ENCODE measurements around the gene STAC2.
A peak's percentile ranks its signal among the peaks of the same experiment; 100 is the strongest.
"Not testable (repeated sequence)": the region's sequence is repeated elsewhere in the genome, so short reads cannot be mapped to it uniquely, and the experiment has no call there.

Gene STAC2, protein sequence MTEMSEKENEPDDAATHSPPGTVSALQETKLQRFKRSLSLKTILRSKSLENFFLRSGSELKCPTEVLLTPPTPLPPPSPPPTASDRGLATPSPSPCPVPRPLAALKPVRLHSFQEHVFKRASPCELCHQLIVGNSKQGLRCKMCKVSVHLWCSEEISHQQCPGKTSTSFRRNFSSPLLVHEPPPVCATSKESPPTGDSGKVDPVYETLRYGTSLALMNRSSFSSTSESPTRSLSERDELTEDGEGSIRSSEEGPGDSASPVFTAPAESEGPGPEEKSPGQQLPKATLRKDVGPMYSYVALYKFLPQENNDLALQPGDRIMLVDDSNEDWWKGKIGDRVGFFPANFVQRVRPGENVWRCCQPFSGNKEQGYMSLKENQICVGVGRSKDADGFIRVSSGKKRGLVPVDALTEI

DNA sequence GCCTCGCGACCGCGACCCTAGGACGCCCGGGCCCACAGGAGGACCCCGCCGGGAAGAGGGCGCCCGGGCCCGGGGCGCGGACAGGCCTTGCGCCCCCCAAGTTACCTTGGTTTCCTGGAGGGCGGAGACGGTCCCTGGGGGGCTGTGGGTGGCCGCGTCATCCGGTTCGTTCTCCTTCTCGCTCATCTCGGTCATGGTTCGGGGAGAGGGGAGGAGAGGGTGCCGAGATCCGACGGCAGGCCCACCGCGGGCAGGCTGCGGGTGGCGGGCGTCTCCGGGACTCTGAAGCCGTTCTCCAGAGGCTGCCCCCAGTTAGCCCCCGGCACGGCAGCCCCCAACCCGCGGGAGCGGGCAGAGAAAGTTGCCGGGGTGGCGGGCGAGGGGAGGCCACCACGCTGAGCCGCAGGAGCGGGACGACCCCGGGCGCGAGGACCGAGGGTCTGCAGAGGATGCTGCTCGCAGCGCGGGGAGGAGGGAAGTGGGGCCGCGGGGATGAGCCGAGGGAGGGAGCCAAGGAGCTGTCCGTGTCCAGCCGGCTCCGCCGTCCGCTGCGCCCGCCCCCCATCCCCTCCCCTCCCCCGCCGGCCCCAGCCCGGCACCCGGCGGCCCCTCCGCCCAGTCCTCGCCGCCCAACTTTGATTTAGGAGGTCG, at the start of gene STAC2:
TSS of gene STAC2 (minus strand) at position 638 of the 651 bp plus-strand sequence. CDS start at position 195, 443 bp downstream.
- DNase-seq (ENCODE audit: low spot score): no peak

DNA sequence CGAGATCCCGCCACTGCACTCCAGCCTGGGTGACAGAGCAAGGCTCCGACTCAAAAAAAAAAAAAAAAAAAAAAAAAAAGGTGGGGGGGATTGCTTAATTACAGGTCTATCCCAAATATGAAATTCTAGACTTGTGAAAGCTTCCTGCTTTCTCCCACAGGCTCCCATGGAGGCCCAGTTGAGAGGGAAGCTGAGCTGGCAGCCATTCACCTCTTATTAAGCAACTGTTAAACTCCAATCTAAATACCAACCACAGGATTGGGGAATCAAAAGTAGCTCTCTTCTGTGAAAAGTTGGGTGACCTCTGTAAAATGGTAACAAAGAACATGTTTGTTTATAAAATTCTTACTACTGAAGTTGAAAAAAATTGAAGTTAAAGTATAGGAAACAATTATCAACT, 45.8 kb upstream of the STAC2 start:
- DNase-seq (ENCODE audit: low spot score): no peak

DNA sequence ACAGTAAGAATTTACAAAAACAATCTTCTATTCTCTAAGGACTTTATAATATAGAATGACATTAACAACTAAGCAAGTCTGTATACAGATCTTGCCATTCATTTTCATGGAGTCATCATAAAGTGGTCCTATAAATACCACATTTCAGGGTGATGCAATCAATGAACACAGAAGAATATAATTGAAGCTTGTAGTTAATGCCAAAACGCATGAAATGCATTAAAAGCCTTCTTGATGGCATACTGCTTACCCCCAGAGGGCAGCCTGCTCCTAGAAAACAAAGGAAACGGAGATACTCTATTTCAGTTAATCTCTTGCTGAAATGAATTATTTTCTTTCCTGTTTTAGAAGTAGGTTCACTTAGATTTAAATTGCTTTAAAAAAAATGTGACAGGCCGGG, 45.2 kb upstream of the STAC2 start:
- DNase-seq (ENCODE audit: low spot score): no peak

DNA sequence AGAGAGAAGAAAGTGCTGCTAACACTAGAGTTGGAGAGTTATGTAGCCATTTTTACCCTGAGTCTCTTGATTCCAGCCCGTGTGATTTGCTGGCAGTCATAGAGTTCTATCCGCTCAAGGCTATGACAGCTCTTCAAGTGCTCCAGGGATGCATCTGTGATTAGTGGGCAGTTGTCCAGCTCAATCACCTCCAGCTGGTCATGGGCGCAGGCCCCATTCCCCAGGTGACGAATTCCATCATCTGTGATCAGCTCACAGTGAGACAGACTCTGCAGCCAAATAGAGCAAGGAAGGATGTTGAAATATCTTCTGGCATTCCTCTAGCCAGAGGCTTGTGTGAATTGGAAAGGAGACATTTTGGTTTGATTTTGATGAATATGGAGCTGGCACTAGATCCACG, 38.4 kb upstream of the STAC2 start:
- DNase-seq (ENCODE audit: low spot score): no peak

DNA sequence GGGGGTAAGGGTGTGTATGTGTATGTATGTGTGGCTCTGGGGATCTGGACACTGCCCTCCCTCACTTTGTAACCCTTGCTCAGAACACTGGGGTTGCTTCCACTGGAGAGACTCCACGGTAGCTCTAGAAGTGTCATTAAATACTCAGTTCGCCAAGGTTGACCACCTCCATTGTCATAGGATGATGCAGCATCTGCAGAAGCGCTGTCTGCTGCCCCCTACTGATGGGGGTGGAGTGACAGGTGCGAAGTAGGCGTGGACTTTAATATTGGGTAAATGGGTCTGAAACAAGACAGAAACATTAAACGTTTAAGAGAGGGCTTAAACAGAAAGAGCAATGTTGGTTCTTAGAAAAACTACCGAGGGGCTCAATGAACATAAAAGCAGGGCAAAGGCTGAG, 35.5 kb upstream of the STAC2 start:
- DNase-seq (ENCODE audit: low spot score): peak; percentile 17

DNA sequence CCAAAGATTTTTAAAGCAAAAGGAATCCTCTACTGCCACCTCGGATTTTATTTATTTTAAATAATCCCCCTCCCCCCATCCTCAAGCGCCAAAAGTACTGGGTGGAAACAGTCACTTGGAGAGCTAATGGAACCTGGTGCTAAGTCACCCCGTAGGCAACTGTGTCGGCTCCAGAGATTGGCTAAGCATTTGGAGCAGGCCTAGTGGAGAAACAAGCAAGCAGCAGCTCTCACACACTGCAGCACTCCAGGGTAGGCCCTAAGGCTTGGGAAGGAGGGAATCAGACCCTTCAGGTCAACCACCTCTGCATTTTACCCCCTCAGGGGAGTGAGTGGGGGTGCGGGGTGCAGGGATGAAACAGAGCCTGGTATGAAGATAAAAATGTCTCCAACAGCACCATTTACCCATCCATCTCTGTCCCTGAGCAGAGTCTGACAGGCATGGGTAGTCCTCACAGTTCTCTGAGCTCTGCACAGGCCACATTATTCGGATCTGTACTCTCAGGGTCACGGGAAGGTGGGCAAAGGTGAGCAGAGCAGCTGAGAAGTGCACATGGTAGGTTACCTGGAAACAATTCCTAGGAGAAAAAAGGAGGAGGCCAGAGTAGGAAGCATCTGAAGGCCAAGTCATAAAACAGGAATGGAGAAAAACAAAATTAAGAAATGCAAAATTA, 27.2 kb upstream of the STAC2 start:
- DNase-seq (ENCODE audit: low spot score): no peak

DNA sequence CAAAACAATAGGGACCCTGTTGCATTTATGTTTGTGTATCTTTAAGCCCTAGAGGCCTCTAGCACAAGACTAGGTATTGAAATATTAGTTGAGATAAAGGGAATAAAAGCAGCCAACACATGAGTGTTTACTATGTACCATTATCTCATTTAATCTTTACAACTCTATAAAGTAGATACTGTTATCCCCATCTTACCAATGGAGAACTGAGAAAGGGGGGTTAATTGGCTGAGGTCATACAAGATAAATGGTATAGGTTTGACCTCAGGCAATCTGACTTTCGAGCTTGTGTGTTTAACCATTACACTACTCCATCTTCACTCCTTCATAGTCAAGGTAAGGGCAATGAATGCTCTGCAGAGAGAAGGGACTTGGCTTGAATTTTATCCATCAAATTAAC, 26.3 kb upstream of the STAC2 start:
- no peak for DNase-seq (ENCODE audit: low spot score)

DNA sequence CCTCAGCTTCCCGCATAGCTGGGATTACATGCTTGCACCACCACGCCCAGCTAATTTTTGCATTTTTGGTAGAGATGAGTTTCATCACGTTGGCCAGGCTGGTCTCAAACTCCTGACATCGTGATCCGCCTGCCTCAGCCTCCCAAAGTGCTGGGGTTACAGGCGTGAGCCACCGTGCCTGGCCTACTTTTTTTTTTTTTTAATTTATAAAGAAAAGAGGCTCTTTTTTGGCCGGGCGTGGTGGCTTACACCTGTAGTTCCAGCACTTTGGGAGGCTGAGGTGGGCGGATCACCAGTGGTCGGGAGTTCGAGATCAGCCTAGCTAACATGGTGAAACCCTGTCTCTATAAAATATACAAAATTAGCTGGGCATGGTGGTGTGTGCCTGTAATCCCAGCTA, 24.3 kb upstream of the STAC2 start:
- not testable (repeated sequence) for DNase-seq (ENCODE audit: low spot score)

DNA sequence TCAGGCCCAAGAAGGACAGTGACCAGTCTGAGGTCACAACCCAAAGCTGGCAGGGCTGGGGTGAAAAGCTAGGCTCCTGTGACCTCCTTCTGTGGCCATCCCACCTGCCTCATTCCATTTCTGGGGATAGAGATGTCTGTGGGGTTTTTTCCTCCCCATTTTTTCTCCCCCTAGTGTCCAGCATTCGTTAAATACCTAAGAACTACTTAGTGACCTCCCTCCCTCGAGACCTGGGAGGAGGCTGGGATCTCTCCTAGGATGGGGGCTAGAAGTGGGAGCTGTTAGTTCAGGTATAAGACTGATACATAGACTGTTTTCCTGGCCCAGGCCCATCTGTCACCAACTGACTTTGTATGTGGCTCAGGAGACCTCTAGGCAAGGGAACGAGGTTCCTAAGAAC, 20.5 kb upstream of the STAC2 start:
- no peak for DNase-seq (ENCODE audit: low spot score)

DNA sequence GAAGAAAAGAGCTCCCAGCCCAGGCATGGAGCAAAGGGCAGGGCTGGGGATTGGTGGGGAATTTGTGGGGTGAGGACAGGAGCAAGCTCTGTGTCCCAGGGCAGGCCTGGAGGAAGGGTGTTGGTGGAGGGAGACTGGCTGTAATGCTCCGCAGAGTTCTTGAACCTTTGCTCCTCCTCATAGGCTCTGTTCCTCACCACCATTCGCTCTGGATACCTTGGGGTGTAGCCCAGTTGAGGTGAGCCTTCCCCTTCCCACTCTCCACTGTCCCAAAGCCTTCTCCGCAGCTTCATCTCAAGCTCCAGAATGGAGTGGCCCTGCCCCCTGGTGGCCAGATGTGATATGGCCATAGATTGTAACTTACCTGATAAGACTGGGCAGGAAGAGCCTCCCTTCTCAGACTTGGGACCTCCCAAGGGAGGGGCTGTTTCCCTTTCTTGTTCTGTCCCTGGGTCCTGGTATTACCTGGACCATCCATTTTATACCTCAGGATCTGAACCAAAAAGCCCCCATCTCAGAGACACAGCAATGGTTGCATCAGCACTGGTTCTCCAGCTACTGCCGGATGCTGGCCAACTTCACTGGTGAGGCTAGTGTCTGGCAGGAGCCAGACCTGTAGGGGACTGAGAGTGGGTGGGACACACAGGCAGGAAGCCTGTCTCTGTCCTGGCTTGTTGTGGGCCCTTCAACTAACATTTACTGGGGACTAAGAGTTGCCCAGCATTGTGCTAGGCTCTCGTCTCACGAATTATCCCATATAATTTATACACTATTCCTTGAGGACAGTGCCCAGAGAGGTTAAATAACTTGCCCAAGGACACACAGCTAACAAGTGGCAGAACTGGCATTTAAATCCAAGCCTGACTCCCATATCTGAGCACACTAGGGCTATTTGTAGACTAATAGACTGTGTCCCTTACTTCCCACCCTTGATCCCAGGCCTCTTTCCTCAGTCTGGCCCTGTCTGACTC, 19.1 kb upstream of the STAC2 start:
- DNase-seq (ENCODE audit: low spot score): peak; percentile 87

DNA sequence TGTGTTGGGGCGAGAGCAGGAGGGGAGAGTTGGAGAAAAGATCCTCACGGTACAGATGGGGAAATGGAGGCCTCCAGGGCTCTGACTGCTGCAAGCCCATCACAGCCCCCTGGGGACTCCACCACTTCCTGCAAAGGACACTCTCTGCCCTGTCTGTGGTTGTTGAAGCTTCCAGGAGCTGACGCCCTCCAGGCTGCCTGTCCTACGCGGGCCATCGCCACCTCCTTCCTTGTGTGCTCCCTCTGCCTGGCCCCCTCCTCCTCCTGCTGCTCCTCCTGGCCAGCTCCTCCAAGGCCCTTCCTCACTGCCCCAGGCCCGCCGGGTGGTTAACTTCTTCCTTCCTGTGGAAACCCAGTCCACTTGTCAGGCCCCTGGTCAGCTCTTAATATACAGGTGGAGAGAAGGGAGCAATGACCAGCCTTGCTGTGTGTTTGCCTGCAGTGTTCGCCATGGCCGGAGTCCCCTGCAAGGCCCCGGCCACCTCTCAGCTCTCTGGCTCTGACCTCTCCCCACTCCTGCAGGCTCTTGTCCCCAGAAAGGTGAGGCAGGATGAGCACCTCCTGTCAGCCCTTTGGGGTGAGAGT, 18.4 kb upstream of the STAC2 start:
- DNase-seq (ENCODE audit: low spot score): no peak

DNA sequence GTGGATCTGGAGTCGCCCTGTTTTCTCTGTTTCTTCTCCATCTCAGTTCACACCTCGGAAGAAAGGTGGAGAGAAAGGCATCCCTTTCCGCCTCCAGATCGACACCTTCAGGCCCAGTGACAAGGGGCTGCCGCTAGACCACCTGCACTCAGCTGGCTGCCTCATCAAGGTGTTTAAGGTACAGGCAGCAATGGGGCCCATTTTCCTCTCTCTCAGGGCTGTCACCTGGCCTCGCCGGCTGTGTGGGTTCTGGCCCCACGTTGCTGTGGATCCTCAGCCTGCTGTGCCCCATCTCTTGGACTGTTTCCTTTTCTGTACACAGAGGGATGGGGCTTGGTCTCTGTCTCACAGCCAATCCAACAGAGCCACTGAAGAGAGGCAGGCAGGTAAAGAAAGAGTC, 17.4 kb upstream of the STAC2 start:
- no peak for DNase-seq (ENCODE audit: low spot score)

DNA sequence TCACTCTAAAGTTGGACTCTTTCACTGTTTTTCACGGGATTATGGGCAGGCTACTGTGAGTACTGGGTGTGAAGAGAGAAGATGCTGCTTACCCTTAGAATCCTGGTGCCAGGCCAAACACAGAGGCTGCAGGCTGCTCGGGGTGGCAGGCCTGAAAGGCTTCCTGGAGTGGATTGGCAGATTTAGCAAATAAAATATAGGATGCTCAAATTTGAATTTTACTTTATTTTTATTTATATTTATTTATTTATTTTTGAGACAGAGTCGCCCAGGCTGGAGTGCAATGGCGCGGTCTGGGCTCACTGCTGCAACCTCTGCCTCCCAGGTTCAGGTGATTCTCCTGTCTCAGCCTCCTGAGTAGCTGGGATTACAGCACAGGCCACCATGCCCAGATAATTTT, 14.9 kb upstream of the STAC2 start:
- no peak for DNase-seq (ENCODE audit: low spot score)

DNA sequence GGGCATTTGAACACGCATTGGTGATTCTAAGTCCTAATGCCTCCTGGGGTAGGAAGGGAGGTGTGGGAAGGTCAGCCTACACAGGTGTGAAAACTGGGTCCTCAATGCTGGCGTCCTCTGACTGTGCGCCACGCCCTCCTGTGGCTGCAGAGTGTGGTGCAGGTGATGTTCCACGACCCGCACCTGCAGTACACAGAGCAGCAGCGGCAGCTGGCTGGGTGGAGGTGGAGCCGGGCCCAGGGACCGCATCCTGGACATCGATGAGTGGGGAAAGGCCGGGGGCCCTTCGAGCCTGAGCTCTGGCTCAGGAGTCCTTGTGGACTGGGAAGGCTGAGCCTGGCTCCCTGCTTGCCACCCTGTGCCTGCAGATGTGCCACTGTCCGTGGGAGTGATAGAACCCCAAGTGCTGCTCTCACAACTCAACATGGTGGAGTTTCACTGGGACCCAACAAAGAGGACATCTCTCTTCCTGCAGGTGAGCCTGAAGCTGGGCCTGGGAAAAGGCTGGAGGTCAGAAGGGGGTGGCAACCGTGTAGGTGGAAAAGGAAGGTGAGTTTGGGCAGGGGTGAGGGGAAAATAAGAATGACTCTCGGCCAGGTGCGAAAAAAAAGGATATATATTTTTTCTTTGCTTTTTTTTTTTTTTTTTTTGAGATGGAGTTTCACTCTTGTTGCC, 14.0 kb upstream of the STAC2 start:
- DNase-seq (ENCODE audit: low spot score): peak; percentile 74

DNA sequence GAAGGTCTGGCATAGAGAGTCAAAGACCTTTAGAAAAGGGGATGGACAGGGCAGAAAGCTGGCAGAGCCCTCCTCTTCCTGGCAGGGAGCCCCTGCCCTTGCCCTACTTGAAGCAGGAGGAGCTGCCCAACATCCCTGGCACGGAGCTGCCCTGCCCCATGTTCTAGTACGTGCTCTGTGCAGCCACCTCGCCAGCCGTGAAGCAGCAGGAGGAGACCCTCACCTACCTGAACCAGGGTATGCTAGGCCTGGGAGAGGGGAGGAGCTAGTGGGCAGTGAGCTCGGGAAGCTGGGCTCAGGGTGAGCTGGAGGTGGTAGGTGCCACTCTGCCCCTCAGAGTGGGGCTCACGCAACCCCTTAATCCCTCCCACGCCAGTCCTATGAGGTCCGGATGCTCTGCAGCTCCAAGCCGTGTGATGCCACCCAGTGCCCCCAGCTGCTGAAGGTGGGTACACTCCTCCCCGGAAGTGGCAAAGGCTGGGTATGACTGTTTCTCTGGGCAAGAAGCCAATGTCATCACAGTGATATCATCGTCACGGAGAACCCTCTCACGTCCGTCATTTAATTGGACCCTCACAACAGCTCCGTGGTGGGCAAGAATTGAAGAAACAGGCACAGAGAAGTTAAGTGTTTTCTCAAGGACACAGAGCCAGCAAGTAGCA, 12.7 kb upstream of the STAC2 start:
- DNase-seq (ENCODE audit: low spot score): peak; percentile 92

DNA sequence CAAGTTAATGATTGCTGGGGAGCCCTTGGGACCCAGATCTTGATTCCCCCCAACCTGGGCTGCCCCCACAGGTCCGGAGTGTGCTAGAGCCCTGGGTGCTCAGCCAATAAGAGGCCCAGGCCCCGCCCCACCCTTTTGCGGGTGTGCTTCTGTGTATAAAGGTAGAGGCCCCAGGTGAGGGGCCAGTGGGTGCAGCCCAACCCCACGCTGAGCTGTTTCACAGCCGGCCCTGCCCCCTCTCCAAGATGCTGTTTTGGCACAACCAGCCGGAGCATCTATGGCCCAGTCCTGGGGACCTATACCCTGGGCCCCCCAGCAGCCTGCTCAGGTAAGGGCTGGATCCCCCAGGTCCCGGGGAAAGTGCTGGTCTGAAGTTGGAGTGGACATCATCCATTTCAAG, 11.8 kb upstream of the STAC2 start:
- no peak for DNase-seq (ENCODE audit: low spot score)

DNA sequence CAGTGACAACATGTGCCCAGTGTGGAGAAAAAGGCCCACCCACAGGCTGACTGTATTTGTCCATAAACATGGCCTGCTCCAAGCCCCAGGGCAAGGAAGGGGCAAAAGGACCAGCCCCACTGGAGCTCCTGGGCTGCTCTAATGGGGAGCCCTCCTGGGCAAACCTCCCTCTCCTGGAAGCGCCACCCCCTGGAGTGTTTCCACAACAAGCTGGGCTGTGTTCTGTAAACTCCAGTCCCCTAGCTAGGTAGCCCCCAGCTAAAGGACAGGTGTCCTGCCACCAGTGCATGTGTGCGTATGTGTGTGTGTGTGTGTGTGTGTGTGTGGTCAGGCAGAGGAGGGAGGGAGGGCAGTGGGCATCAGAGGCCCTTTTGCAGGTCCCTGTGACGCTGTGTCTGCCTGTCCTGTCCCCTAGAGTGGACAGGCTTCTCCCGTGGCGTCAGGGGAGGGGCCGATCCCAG, 11.3 kb upstream of the STAC2 start:
- DNase-seq (ENCODE audit: low spot score): no peak

DNA sequence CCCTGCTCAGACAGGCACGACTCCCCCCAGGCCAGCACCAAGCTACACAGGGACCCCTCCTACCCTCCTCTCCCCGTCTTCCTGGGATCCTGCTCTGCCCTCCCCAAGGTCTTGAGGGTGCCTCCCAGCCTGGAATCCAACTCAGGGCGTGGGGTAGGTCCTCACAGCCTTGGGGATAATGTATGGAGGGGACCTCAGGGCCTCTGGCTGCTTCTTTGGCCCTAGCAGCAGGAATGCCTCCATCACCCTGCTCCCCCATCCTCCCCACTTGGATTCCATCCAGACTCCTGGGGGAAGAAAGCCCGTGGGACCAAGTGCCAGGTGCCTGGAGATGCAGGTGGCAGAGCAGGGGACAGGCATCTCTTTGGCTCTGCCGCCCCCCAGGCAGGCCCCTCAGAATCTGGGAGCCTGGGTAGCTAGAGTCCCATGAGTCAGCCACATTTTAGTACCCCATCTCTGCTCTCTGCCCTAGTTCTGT, 10.7 kb upstream of the STAC2 start:
- no peak for DNase-seq (ENCODE audit: low spot score)

DNA sequence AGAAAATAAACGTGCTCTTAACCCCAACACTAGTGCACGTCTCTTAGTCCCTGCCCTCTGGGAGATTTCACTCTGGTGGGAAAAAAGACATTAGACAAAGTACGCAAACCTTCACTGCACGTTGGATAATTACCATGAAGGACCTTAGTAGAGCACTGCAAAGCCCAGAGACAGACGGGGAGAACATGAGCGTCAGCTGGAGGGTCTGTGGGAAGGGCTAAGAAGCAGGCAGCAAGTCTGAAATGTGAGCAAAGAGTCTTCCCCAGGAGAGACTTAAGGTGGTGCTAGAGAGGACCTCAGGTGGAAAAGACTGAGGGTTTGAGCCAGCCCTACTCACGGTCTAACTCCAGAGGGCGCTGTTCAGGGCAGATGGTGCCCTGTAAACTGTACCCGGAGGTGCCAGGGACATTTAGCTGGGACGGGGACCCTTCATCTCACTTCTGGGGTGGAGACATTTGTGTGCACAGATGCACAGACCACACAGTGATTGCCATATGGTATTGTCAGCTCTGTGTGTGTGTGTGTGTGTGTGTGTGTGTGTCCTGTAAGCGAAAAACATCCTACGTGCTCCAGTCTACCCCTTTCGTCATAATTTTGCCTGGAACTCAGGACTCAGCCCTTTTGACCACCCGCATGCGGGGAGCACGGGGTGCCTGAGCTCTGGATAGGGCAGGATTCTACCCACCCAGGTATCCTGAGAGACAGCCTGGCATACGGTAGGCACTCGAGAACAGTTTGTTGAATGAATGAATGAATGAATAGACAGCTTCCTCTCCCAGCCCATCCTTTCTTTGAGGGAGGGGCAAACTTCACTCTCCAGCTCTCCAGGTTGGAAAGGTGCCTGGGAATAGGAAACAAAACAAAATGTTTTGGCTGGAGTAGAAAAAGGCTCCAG, 10.1 kb upstream of the STAC2 start:
- peak; percentile 64 for DNase-seq (ENCODE audit: low spot score)
